Kidney epithelial cell (primary cell): ENCODE measurements around the gene F8. TPM values are rescaled to one million over a fixed set of nuclear protein-coding genes. Genes with fewer than 3 reads are reported as not detected.

Experiments
- DNase-seq: peaks from one replicate; pipeline ENCODE4 v3.0.0-alpha.2; 2010; ENCODE audit warnings: low read depth
- H3K27me3 ChIP-seq: 2 replicates; pipeline ENCODE4 v1.6.0; 2011; ENCODE audit warnings: low read length; ENCODE audit not compliant: control insufficient read depth, insufficient read depth
- H3K36me3 ChIP-seq: 2 replicates; pipeline ENCODE4 v1.5.1; 2011; ENCODE audit warnings: low read length; ENCODE audit not compliant: control insufficient read depth, insufficient read depth
- H3K4me3 ChIP-seq: 2 replicates; pipeline ENCODE4 v1.5.1; 2011; ENCODE audit warnings: low read depth, mild to moderate bottlenecking, control low read depth, low read length
- total RNA-seq: library from RNA; depleted of rRNA; stranded (reverse); fragments of >200 nt; gene quantifications from 2 replicates; pipeline ENCODE4 v1.2.3, GENCODE V29; 2015
- TF ChIP-seq, protein P1 (sequence below): IDR thresholded peaks from 2 replicates; pipeline ENCODE4 v1.5.1; 2011; ENCODE audit warnings: mild to moderate bottlenecking, moderate library complexity, low read length, control low read depth, inconsistent platforms; ENCODE audit not compliant: insufficient read depth, poor library complexity, severe bottlenecking

Gene F8
- total RNA-seq, 1 donor from 2014 or later: 3.3 TPM

- no peaks in the 10 kb centered on the region for H3K36me3 ChIP-seq
- TF ChIP-seq, protein P1, sequence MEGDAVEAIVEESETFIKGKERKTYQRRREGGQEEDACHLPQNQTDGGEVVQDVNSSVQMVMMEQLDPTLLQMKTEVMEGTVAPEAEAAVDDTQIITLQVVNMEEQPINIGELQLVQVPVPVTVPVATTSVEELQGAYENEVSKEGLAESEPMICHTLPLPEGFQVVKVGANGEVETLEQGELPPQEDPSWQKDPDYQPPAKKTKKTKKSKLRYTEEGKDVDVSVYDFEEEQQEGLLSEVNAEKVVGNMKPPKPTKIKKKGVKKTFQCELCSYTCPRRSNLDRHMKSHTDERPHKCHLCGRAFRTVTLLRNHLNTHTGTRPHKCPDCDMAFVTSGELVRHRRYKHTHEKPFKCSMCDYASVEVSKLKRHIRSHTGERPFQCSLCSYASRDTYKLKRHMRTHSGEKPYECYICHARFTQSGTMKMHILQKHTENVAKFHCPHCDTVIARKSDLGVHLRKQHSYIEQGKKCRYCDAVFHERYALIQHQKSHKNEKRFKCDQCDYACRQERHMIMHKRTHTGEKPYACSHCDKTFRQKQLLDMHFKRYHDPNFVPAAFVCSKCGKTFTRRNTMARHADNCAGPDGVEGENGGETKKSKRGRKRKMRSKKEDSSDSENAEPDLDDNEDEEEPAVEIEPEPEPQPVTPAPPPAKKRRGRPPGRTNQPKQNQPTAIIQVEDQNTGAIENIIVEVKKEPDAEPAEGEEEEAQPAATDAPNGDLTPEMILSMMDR: no peak
- no peaks in the 10 kb centered on the region for H3K27me3 ChIP-seq
- no peak for DNase-seq
- H3K4me3 ChIP-seq: no peak overlapping the region
Measured at GRCh38 chrX:154799556-154800348, 222.8 kb downstream of the F8 start.

DNA sequence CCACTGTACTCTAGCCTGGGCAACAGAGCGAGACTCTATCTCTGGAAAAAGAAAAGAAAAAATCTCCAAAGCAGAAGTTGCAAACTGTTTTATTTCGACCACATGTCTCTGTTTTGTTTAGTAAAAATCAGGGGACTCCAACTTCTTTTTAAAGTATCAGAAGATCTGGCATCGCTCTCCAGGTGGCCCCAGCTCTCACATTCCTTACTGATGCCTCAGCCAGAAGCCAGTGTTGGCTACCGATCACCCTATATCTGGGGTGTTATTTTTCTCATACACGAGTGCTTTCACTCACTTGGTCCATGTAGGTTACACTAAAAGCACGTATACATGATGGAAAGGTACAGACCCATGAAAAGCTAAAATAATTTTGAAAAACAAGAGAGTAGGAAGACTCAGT is 225.5 kb downstream of the F8 start:
- Histone ChIP-seq H3K27me3 (no peaks in the 10 kb centered on the region), H3K4me3 (no peak overlapping the region), H3K36me3 (no peaks in the 10 kb centered on the region)
- no peak for DNase-seq
- TF ChIP-seq, protein P1: no peak

DNA sequence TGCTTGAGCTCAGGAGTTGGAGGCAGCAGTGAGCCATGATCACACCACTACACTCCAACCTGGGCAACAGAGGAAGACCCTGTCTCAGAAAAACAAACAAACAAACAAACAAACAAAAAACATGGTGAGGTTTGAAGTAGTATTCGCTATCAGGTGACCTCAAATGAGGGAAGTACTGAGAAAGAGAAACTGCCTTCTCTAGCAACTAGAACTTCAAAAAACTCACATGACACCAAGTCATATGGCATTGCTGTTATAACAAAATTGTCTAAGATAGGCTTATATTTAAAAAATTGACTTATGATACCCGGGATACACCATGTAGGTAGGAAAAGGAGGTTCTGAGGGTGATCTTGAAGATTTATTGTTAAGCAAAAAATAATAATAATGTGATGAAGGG is 227.5 kb downstream of the F8 start:
- H3K36me3 ChIP-seq: no peaks in the 10 kb centered on the region
- no peak overlapping the region for H3K4me3 ChIP-seq
- H3K27me3 ChIP-seq: no peaks in the 10 kb centered on the region
- DNase-seq: no peak
- TF ChIP-seq, protein P1: no peak

DNA sequence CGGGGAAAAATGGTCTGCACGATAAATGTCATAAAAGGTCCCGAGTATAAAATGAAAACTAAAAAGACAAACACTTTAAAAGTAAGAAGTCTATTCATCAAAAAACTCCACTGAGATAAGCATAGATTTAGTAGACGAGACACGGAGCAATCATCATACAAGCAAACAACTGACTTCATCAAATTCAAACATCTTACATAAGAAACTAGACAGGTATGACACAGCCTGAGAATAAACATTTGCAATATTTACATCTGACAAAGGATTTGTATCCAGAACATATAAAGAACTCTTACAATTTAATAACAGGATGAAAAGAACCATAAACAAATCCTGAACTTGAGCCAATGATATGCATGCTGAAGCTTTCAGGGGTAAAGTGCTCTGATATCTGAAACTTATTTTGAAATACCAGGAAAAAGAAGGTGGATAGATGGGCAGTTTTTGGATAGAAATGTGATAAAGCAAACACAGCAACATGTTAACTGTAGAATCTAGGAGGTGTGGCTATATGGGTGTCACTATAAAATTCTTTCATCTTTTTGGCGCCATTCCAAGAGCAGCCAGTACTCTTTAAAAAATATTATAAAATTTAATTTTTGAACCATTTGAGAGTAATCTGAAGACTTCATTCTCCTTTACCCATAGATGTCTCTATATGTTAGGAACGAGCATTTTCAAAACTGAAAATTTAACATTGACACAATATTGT is 229.3 kb downstream of the F8 start:
- TF ChIP-seq, protein P1: no peak
- DNase-seq: no peak

DNA sequence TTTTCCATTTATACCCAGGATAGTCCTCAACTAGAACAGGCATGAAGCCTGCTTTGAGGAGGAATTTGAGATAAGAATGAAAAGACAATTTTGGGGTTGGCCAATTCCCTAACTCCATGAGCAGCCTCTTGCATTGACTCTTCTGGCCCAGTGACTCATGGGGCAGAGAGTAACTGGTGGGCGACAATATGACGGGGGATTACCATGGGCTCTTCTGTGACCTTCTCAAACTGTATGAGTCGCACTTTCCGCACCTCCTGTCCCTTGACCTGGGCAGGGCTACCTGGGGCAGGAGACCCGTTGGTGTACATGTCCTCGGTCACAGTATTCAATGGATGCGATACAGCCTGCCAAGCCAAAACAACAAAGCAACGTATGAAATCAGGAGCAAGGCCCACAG is 230.6 kb downstream of the F8 start:
- Histone ChIP-seq H3K36me3 (no peaks in the 10 kb centered on the region), H3K27me3 (no peaks in the 10 kb centered on the region), H3K4me3 (no peak overlapping the region)
- TF ChIP-seq, protein P1: no peak
- DNase-seq: no peak

More for the DNA sequence above, 229.3 kb downstream of the F8 start:
- Histone ChIP-seq H3K36me3 (no peaks in the 10 kb centered on the region), H3K4me3 (no peak overlapping the region), H3K27me3 (no peaks in the 10 kb centered on the region)
